PFSK-1 (cell line): Measurements from ENCODE around the gene MAST4.

Experiments used
- FOXP2 ChIP-seq: optimal IDR thresholded peaks from 2 replicates; pipeline ENCODE3; 2011; ENCODE audit warnings: borderline replicate concordance, control low read depth, inconsistent platforms; ENCODE audit not compliant: insufficient read depth; ENCODE audit errors: extremely low read length, extremely low read depth
- POLR2AphosphoS5 ChIP-seq: IDR thresholded peaks from 2 replicates; pipeline ENCODE4 v1.6.1; 2012; ENCODE audit warnings: low read depth, mild to moderate bottlenecking, control low read depth, low read length, moderate library complexity
- SIN3A ChIP-seq: IDR thresholded peaks from 2 replicates; pipeline ENCODE4 v1.6.1; 2012; ENCODE audit warnings: mild to moderate bottlenecking, low read length, moderate library complexity, borderline replicate concordance; ENCODE audit not compliant: insufficient read depth
- TAF1 ChIP-seq: IDR thresholded peaks from 2 replicates; pipeline ENCODE4 v1.6.1; 2012; ENCODE audit warnings: low read length, control low read depth, borderline replicate concordance; ENCODE audit not compliant: insufficient read depth
- TF ChIP-seq, protein P1 (sequence below), 2 experiments: IDR thresholded peaks; 2 replicates each; pipeline versions ENCODE4 v1.6.1 to v1.8.0; 2011 to 2012; ENCODE audit warnings: low read depth in 2 of 2, low read length in 2 of 2, control low read depth in 1 of 2, inconsistent platforms in 1 of 2, mild to moderate bottlenecking in 1 of 2, moderate library complexity in 1 of 2; ENCODE audit not compliant: insufficient read depth in 1 of 2

Gene MAST4

GRCh38 chr5:66963559-66963971 lies 367.4 kb downstream of the MAST4 start:
- no peak for TF ChIP-seq POLR2AphosphoS5
- TF ChIP-seq SIN3A, result no peak
- no peak for TF ChIP-seq TAF1
- TF ChIP-seq FOXP2, result no peak

DNA sequence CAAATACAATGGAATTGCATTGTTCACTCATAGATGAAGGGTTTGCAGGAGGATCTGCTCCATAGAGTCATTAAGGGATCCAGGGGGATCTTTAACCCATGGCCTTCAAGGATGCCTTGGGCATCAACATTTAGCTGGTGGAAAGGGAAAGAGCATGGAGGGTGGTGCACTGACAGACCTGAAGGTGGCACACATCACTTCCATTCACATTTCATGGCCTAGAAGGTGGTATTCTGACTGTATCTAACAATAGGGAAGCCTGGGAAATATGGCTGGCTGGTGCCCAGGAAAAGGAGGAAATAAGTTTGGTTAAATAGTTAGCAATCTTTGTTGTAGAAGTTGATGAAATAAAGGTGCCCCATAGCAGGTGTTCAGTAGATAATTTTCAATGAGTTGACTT lies 370.2 kb downstream of the MAST4 start:
- TF ChIP-seq, protein P1, sequence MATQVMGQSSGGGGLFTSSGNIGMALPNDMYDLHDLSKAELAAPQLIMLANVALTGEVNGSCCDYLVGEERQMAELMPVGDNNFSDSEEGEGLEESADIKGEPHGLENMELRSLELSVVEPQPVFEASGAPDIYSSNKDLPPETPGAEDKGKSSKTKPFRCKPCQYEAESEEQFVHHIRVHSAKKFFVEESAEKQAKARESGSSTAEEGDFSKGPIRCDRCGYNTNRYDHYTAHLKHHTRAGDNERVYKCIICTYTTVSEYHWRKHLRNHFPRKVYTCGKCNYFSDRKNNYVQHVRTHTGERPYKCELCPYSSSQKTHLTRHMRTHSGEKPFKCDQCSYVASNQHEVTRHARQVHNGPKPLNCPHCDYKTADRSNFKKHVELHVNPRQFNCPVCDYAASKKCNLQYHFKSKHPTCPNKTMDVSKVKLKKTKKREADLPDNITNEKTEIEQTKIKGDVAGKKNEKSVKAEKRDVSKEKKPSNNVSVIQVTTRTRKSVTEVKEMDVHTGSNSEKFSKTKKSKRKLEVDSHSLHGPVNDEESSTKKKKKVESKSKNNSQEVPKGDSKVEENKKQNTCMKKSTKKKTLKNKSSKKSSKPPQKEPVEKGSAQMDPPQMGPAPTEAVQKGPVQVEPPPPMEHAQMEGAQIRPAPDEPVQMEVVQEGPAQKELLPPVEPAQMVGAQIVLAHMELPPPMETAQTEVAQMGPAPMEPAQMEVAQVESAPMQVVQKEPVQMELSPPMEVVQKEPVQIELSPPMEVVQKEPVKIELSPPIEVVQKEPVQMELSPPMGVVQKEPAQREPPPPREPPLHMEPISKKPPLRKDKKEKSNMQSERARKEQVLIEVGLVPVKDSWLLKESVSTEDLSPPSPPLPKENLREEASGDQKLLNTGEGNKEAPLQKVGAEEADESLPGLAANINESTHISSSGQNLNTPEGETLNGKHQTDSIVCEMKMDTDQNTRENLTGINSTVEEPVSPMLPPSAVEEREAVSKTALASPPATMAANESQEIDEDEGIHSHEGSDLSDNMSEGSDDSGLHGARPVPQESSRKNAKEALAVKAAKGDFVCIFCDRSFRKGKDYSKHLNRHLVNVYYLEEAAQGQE (IDR thresholded peaks at IDR 0.05; ENCODE audit: insufficient read depth in 1 of 2, low read depth in 2 of 2, low read length in 2 of 2), result no peak
- TF ChIP-seq TAF1 (no peak), SIN3A (no peak), POLR2AphosphoS5 (no peak), FOXP2 (no peak)

- TF ChIP-seq FOXP2, result no peak
- TF ChIP-seq, protein P1 (IDR thresholded peaks at IDR 0.05; ENCODE audit: insufficient read depth in 1 of 2, low read depth in 2 of 2, low read length in 2 of 2), result no peak
- TF ChIP-seq TAF1, result no peak
- TF ChIP-seq POLR2AphosphoS5, result no peak
- no peak for TF ChIP-seq SIN3A
Observed at GRCh38 chr5:66967102-66967501, 370.9 kb downstream of the MAST4 start.

DNA sequence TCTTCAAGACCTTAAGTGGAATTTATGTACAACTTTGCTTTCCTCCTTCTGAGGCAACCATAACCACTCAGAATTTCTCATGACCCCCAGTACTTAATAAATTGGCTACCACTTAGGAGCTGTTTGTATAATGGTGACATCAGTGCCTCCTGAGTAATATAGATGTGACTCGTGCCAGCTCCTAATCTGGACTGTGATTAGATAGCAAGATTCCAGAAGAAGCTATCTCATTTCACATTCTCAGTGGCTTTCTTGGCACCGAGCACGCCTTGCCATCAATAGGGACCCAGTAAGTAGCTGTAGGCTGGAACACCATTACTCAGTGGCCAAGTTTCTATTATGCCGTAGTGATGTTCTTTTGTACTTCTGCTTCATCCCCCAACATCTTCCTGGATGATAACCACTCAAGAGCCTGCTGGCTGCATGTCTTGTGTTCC lies 371.7 kb downstream of the MAST4 start:
- TF ChIP-seq TAF1 (no peak), SIN3A (no peak), POLR2AphosphoS5 (no peak), FOXP2 (no peak)

GRCh38 chr5:66969484-66969883 lies 373.3 kb downstream of the MAST4 start:
- no peak for TF ChIP-seq POLR2AphosphoS5
- no peak for TF ChIP-seq FOXP2
- TF ChIP-seq, protein P1 (IDR thresholded peaks at IDR 0.05; ENCODE audit: insufficient read depth in 1 of 2, low read depth in 2 of 2, low read length in 2 of 2), result no peak
- TF ChIP-seq TAF1, result no peak
- no peak for TF ChIP-seq SIN3A

DNA sequence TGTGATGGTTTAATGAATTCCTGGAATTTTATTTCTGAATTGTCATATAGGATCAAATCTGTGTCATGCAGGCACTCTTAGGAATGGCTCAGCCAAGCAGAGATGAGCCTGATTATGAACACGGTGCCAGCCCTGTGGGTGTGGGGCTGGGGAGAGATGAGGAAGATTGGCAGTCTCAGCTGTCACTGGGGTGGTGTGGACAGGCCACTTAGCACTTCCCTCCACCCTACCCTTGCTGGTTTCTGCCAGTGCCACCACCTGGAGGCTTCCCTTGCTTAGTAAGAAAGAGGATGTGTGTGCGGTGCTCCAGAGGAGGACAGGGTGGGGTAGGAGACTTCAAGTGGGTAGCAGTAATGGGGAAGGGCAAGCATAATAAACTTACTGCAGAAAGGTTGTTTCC lies 373.8 kb downstream of the MAST4 start:
- TF ChIP-seq POLR2AphosphoS5, result no peak
- TF ChIP-seq, protein P1 (IDR thresholded peaks at IDR 0.05; ENCODE audit: insufficient read depth in 1 of 2, low read depth in 2 of 2, low read length in 2 of 2), result no peak
- no peak for TF ChIP-seq SIN3A
- no peak for TF ChIP-seq TAF1
- no peak for TF ChIP-seq FOXP2
